Stimulated activated CD4-positive, alpha-beta T cell treated with anti-CD3 and anti-CD28 coated beads, Interleukin-12 subunit alpha, Interleukin-12 subunit beta, amount 100 ng/mL, for 4 hours (primary cell): ENCODE measurements around the gene PTPRN2.
"Not testable (repeated sequence)": the region's sequence is repeated elsewhere in the genome, so short reads cannot be mapped to it uniquely, and the experiment has no call there.

Source experiments
- DNase-seq: peaks from one replicate; pipeline ENCODE4 v3.0.0-alpha.2; 2020

Gene PTPRN2

GRCh38 chr7:157596026-157596425 is 991.6 kb downstream of the PTPRN2 start:
- no peak for DNase-seq

GRCh38 chr7:157595086-157595855 is 992.4 kb downstream of the PTPRN2 start:
- no peak for DNase-seq

- no peak for DNase-seq
These were observed 993.3 kb downstream of the PTPRN2 start for GRCh38 chr7:157594306-157594705.

GRCh38 chr7:157593541-157593940 is 994.1 kb downstream of the PTPRN2 start:
- no peak for DNase-seq

GRCh38 chr7:157592636-157593320 is 994.8 kb downstream of the PTPRN2 start:
- not testable (repeated sequence) for DNase-seq

GRCh38 chr7:157590526-157590925 is 997.1 kb downstream of the PTPRN2 start:
- DNase-seq = no peak

- DNase-seq = no peak
These were observed 997.9 kb downstream of the PTPRN2 start for GRCh38 chr7:157589680-157590079.

GRCh38 chr7:157587805-157588560 is 999.6 kb downstream of the PTPRN2 start:
- DNase-seq = no peak

GRCh38 chr7:157587051-157587804 is 1000.4 kb downstream of the PTPRN2 start:
- DNase-seq = no peak

GRCh38 chr7:157586426-157586955 is 1001.1 kb downstream of the PTPRN2 start:
- DNase-seq = no peak

GRCh38 chr7:157585113-157585861 is 1002.3 kb downstream of the PTPRN2 start:
- DNase-seq = no peak

- DNase-seq = no peak
These were observed 1003.2 kb downstream of the PTPRN2 start for GRCh38 chr7:157584420-157584819.

- no peak for DNase-seq
These were observed 1005.9 kb downstream of the PTPRN2 start for GRCh38 chr7:157581740-157582139.

GRCh38 chr7:157580324-157580723 is 1007.3 kb downstream of the PTPRN2 start:
- no peak for DNase-seq

GRCh38 chr7:157579425-157579824 is 1008.2 kb downstream of the PTPRN2 start:
- DNase-seq = no peak

- DNase-seq = no peak
These were observed 1009.8 kb downstream of the PTPRN2 start for GRCh38 chr7:157577796-157578339.

GRCh38 chr7:157577061-157577460 is 1010.6 kb downstream of the PTPRN2 start:
- no peak for DNase-seq

GRCh38 chr7:157576415-157576814 is 1011.2 kb downstream of the PTPRN2 start:
- peak; percentile 50 for DNase-seq

GRCh38 chr7:157575777-157576176 is 1011.8 kb downstream of the PTPRN2 start:
- DNase-seq = no peak

- DNase-seq = no peak
These were observed 1012.6 kb downstream of the PTPRN2 start for GRCh38 chr7:157574914-157575586.
